OCI-LY3 (cell line): ENCODE results near the gene LOXL1.

Experiments used
- H2AFZ ChIP-seq: fragments of 200-600, 300-600 bp; shearing (Covaris generic); 2 replicates; pipeline ENCODE4 v1.6.0; 2014; ENCODE audit warnings: antibody characterized with exemption, low read depth, low read length
- H3K27ac ChIP-seq: fragments of 200-600, 300-600 bp; sonication (generic); 2 replicates; pipeline ENCODE4 v1.5.1; 2014; ENCODE audit warnings: mild to moderate bottlenecking, low read length, moderate library complexity, mixed read lengths
- H3K27me3 ChIP-seq: fragments of 200-600, 300-600 bp; sonication (generic); 2 replicates; pipeline ENCODE4 v1.6.1; 2014; ENCODE audit warnings: low read depth, low read length, mixed read lengths
- H3K36me3 ChIP-seq: fragments of 200-600, 300-600 bp; sonication (generic); replicated peaks from 2 replicates; pipeline ENCODE3; 2014; ENCODE audit warnings: low read depth, low read length, mixed read lengths
- H3K4me1 ChIP-seq: fragments of 300-600, 200-600 bp; sonication (generic); 2 replicates; pipeline ENCODE4 v1.6.1; 2014; ENCODE audit warnings: low read length, mixed read lengths
- H3K4me2 ChIP-seq: fragments of 200-600, 300-600 bp; sonication (generic); 2 replicates; pipeline ENCODE4 v1.6.1; 2014; ENCODE audit warnings: low read length, mixed read lengths
- H3K4me3 ChIP-seq: fragments of 300-600, 200-600 bp; sonication (generic); 2 replicates; pipeline ENCODE4 v1.5.1; 2014; ENCODE audit warnings: antibody characterized with exemption, mild to moderate bottlenecking, low read length, moderate library complexity
- H3K79me2 ChIP-seq: fragments of 300-600, 200-600 bp; shearing (Covaris generic); 2 replicates; pipeline ENCODE4 v1.6.1; 2014; ENCODE audit warnings: mild to moderate bottlenecking, low read length, mixed read lengths
- H3K9ac ChIP-seq: fragments of 300-600, 200-600 bp; shearing (Covaris generic); 2 replicates; pipeline ENCODE4 v1.6.0; 2014; ENCODE audit warnings: mild to moderate bottlenecking, low read length, moderate library complexity
- H3K9me3 ChIP-seq: fragments of 200-600, 300-600 bp; shearing (Covaris generic); 2 replicates; pipeline ENCODE4 v1.6.1; 2014; ENCODE audit warnings: low read length, mixed read lengths; ENCODE audit not compliant: insufficient read depth
- H4K20me1 ChIP-seq: fragments of 200-600, 300-600 bp; sonication (generic); 2 replicates; pipeline ENCODE4 v1.6.1; 2016; ENCODE audit warnings: low read length, mixed read lengths; ENCODE audit not compliant: insufficient read depth
- EZH2phosphoT487 ChIP-seq: fragments of 200-600 bp; shearing (Covaris generic); IDR thresholded peaks from 2 replicates; pipeline ENCODE4 v1.6.1; 2018; ENCODE audit warnings: antibody characterized with exemption, mixed run types, low read depth
- TF ChIP-seq, protein P1 (sequence below): fragments of 200-600, 300-600 bp; sonication (generic); IDR thresholded peaks from 2 replicates; pipeline ENCODE4 v1.5.1; 2014; ENCODE audit warnings: antibody characterized with exemption, low read length, low read depth

The LOXL1 gene

DNA sequence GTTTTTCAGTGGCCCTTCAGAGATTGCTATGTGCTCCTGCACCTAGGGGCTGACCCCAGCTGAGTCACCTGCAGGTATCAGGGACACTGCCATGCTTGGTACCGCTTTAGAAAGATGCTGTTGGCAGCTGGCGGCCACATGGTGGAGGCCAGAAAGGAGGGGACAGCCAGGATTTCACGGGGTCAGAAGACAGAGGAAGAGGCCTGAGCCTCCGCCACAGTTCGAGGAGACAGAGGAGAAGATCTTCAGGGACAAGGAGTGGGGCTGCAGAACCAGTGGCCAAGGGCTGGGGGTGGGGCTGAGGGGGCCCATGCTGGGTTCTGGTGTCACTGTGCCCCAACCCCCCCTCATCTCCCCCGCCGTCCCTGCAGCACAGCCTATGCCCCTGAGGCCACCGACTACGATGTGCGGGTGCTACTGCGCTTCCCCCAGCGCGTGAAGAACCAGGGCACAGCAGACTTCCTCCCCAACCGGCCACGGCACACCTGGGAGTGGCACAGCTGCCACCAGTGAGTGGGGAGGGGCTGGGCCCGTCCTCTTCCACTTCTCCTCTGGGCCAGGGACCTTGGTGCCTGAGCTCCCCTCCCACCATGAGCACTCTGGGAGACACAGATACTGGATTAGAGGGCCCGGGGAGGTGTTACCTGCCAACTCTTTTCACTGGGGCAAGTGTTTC is 19.9 kb downstream of the LOXL1 start:
- Histone ChIP-seq H3K4me1 (peaks cover 9% of the 10 kb centered on the region), H3K4me3 (no peak overlapping the region), H3K4me2 (no peak overlapping the region), H4K20me1 (no peaks in the 10 kb centered on the region), H3K9ac (no peak overlapping the region), H2AFZ (no peak overlapping the region), H3K27me3 (0 out of 2 replicates have a peak, but pooled peaks cover 6% of the 10 kb centered on the region), H3K79me2 (no peaks in the 10 kb centered on the region), H3K36me3 (no peaks in the 10 kb centered on the region), H3K27ac (no peak overlapping the region), H3K9me3 (no peaks in the 10 kb centered on the region)
- TF ChIP-seq, protein P1, sequence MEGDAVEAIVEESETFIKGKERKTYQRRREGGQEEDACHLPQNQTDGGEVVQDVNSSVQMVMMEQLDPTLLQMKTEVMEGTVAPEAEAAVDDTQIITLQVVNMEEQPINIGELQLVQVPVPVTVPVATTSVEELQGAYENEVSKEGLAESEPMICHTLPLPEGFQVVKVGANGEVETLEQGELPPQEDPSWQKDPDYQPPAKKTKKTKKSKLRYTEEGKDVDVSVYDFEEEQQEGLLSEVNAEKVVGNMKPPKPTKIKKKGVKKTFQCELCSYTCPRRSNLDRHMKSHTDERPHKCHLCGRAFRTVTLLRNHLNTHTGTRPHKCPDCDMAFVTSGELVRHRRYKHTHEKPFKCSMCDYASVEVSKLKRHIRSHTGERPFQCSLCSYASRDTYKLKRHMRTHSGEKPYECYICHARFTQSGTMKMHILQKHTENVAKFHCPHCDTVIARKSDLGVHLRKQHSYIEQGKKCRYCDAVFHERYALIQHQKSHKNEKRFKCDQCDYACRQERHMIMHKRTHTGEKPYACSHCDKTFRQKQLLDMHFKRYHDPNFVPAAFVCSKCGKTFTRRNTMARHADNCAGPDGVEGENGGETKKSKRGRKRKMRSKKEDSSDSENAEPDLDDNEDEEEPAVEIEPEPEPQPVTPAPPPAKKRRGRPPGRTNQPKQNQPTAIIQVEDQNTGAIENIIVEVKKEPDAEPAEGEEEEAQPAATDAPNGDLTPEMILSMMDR: no peak
- no peak for TF ChIP-seq EZH2phosphoT487

DNA sequence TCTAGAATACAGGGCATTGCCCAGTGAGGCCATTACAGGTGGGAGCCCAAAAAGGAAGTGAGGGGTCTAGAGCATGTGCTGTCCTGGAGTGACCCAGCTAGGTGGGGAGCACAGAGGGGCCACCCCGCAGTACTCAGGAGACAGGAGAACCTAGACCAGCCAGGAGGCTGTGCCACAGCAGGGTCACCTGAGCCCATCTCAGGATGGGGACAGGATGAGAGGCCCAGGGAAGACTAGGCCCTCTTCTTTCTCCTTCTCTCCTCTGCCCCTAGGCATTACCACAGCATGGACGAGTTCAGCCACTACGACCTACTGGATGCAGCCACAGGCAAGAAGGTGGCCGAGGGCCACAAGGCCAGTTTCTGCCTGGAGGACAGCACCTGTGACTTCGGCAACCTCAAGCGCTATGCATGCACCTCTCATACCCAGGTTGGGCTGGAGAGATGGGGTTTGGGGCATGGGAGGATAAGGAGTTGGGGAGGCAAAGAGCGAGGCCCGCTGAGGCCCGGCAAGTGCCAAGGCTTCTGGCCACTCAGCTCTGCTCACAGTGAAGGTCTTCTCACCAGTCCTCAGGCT is 20.6 kb downstream of the LOXL1 start:
- Histone ChIP-seq H3K79me2 (no peaks in the 10 kb centered on the region), H3K27ac (no peak overlapping the region), H3K27me3 (0 out of 2 replicates have a peak, but pooled peaks cover 6% of the 10 kb centered on the region), H3K4me3 (no peak overlapping the region), H2AFZ (no peak overlapping the region), H3K9me3 (no peaks in the 10 kb centered on the region), H3K36me3 (no peaks in the 10 kb centered on the region), H3K4me1 (peaks cover 16% of the 10 kb centered on the region), H3K4me2 (no peak overlapping the region), H3K9ac (no peak overlapping the region), H4K20me1 (no peaks in the 10 kb centered on the region)
- no peak for TF ChIP-seq EZH2phosphoT487
- TF ChIP-seq, protein P1: no peak

DNA sequence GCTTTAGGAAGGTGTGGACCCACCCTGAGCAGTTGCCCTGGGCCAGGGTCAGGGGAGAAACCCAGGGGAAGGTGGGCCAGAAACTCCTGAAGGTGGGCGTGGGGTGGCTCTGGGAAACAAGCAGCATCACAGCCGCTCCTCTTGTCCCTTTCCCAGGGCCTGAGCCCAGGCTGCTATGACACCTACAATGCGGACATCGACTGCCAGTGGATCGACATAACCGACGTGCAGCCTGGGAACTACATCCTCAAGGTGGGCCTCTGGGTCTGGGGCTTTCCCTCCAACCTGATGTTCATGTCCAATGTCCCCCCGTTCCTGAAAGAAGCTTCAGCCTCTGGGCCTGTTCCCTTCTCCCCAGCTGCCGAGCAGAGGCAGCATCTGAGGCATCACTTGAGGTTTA is 21.4 kb downstream of the LOXL1 start:
- Histone ChIP-seq H3K79me2 (no peaks in the 10 kb centered on the region), H3K9me3 (no peaks in the 10 kb centered on the region), H3K27me3 (0 out of 2 replicates have a peak, but pooled peaks cover 6% of the 10 kb centered on the region), H3K27ac (no peak overlapping the region), H3K4me3 (no peak overlapping the region), H3K36me3 (no peaks in the 10 kb centered on the region), H3K4me1 (peaks cover 19% of the 10 kb centered on the region), H4K20me1 (no peaks in the 10 kb centered on the region), H2AFZ (no peak overlapping the region), H3K4me2 (no peak overlapping the region), H3K9ac (no peak overlapping the region)
- TF ChIP-seq, protein P1: no peak
- no peak for TF ChIP-seq EZH2phosphoT487

DNA sequence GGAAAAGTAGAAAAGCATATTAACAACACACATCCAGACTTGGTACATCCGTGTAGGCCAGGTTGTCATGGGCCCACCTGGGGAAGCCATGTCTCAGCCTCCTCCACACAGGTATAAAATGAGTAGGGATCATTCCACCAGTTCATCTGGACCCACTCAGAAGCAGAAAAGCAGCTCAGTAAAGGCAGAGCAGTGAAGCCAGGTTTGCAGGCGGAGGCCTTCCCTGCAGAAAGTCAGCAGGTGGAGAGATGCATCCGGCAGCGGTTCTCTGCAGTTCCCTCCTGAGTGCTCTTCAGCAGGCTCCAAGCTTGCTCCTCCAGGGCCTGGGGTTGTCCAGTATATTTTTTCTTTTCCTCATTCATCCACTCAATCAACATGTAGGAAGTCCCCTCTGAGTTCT is 22.1 kb downstream of the LOXL1 start:
- H3K9me3 ChIP-seq: no peaks in the 10 kb centered on the region
- no peaks in the 10 kb centered on the region for H3K79me2 ChIP-seq
- H2AFZ ChIP-seq: no peak overlapping the region
- no peak overlapping the region for H3K4me3 ChIP-seq
- H3K27ac ChIP-seq: no peak overlapping the region
- H4K20me1 ChIP-seq: no peaks in the 10 kb centered on the region
- peaks cover 19% of the 10 kb centered on the region for H3K4me1 ChIP-seq
- H3K9ac ChIP-seq: no peak overlapping the region
- no peak for TF ChIP-seq EZH2phosphoT487
- TF ChIP-seq, protein P1: no peak
- no peak overlapping the region for H3K4me2 ChIP-seq
- H3K36me3 ChIP-seq: no peaks in the 10 kb centered on the region
- no peaks in the 10 kb centered on the region for H3K27me3 ChIP-seq
